ENCODE measurements around the gene ACTA2.

- TF ChIP-seq CTCF (conservative IDR thresholded peaks at IDR 0.05; ENCODE audit: low read depth, low read length) (no peak), EZH2 (IDR thresholded peaks at IDR 0.05; ENCODE audit: borderline replicate concordance, low read depth, low read length, poor library complexity, severe bottlenecking) (no peak)
Measured at GRCh38 chr10:88999625-89000024, 47.1 kb upstream of the ACTA2 start.

Measured in A673 (cell line).